ENCODE measurements around the gene ZBTB3. TPM values are rescaled to one million over a fixed set of nuclear protein-coding genes. Genes with fewer than 3 reads are reported as not detected.
A peak's percentile ranks its signal among the peaks of the same experiment; 100 is the strongest.

ZBTB3 gene
- total RNA-seq, 1 experiment from 2014 or later, result 82.3 TPM

- TF ChIP-seq ZNF281 (CRISPR knock-in tag; IDR thresholded peaks at IDR 0.05), result peak; percentile 63; the same call in 1 of the 2 replicates
- TF ChIP-seq IRF1 (CRISPR knock-in tag; IDR thresholded peaks at IDR 0.05), result peak; percentile 56
- TF ChIP-seq ZNF396 (CRISPR knock-in tag; IDR thresholded peaks at IDR 0.05; ENCODE audit: borderline replicate concordance), result no peak
- no peak for TF ChIP-seq ZNF671 (CRISPR knock-in tag; IDR thresholded peaks at IDR 0.05)
- TF ChIP-seq, protein P1, sequence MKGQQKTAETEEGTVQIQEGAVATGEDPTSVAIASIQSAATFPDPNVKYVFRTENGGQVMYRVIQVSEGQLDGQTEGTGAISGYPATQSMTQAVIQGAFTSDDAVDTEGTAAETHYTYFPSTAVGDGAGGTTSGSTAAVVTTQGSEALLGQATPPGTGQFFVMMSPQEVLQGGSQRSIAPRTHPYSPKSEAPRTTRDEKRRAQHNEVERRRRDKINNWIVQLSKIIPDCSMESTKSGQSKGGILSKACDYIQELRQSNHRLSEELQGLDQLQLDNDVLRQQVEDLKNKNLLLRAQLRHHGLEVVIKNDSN (CRISPR knock-in tag; IDR thresholded peaks at IDR 0.05), result peak; percentile 56; the same call in 1 of the 2 replicates
- TF ChIP-seq ARID4B (CRISPR knock-in tag; IDR thresholded peaks at IDR 0.05; ENCODE audit: borderline replicate concordance), result peak; percentile 89; the same call in 1 of the 2 replicates
- no peak; the same call in 1 of the 2 replicates for TF ChIP-seq ERG (CRISPR knock-in tag; IDR thresholded peaks at IDR 0.05)
- TF ChIP-seq ZNF138 (CRISPR knock-in tag; conservative IDR thresholded peaks at IDR 0.05), result no peak
- no peak; the same call in 1 of the 2 replicates for TF ChIP-seq CREB1 (CRISPR knock-in tag; IDR thresholded peaks at IDR 0.05)
- 0 out of 2 replicates have a peak, but pooled peaks have one; percentile 30 for TF ChIP-seq ZNF317 (CRISPR knock-in tag; IDR thresholded peaks at IDR 0.05; ENCODE audit: borderline replicate concordance, low read depth)
- no peak for TF ChIP-seq JAZF1 (CRISPR knock-in tag; IDR thresholded peaks at IDR 0.05)
- no peak for TF ChIP-seq FOXJ3 (CRISPR knock-in tag; IDR thresholded peaks at IDR 0.05; ENCODE audit: borderline replicate concordance)
- TF ChIP-seq, protein P2, sequence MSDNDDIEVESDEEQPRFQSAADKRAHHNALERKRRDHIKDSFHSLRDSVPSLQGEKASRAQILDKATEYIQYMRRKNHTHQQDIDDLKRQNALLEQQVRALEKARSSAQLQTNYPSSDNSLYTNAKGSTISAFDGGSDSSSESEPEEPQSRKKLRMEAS (CRISPR knock-in tag; IDR thresholded peaks at IDR 0.05), result peak; percentile 86
- TF ChIP-seq TP53 (CRISPR knock-in tag; IDR thresholded peaks at IDR 0.05), result peak; percentile 60; the same call in 1 of the 2 replicates
- no peak for TF ChIP-seq NR3C1 (CRISPR knock-in tag; conservative IDR thresholded peaks at IDR 0.05; ENCODE audit: low read depth)
- TF ChIP-seq ZNF263 (CRISPR knock-in tag; IDR thresholded peaks at IDR 0.05; ENCODE audit: low read depth), result 0 out of 2 replicates have a peak, but pooled peaks have one; percentile 21
- TF ChIP-seq, protein P3, sequence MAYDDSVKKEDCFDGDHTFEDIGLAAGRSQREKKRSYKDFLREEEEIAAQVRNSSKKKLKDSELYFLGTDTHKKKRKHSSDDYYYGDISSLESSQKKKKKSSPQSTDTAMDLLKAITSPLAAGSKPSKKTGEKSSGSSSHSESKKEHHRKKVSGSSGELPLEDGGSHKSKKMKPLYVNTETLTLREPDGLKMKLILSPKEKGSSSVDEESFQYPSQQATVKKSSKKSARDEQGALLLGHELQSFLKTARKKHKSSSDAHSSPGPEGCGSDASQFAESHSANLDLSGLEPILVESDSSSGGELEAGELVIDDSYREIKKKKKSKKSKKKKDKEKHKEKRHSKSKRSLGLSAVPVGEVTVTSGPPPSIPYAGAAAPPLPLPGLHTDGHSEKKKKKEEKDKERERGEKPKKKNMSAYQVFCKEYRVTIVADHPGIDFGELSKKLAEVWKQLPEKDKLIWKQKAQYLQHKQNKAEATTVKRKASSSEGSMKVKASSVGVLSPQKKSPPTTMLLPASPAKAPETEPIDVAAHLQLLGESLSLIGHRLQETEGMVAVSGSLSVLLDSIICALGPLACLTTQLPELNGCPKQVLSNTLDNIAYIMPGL (CRISPR knock-in tag; IDR thresholded peaks at IDR 0.05), result peak; percentile 78; the same call in 1 of the 2 replicates
- TF ChIP-seq ESRRA (CRISPR knock-in tag; IDR thresholded peaks at IDR 0.05; ENCODE audit: borderline replicate concordance), result peak; percentile 84
- peak; percentile 92 for TF ChIP-seq SP1 (CRISPR knock-in tag; conservative IDR thresholded peaks at IDR 0.05)
- TF ChIP-seq SOX15 (CRISPR knock-in tag; IDR thresholded peaks at IDR 0.05), result no peak
- TF ChIP-seq NFE2L1 (CRISPR knock-in tag; IDR thresholded peaks at IDR 0.05), result no peak; the same call in 1 of the 2 replicates
- TF ChIP-seq NR2C2 (CRISPR knock-in tag; IDR thresholded peaks at IDR 0.05), result no peak; the same call in 1 of the 2 replicates
- TF ChIP-seq, protein P4, sequence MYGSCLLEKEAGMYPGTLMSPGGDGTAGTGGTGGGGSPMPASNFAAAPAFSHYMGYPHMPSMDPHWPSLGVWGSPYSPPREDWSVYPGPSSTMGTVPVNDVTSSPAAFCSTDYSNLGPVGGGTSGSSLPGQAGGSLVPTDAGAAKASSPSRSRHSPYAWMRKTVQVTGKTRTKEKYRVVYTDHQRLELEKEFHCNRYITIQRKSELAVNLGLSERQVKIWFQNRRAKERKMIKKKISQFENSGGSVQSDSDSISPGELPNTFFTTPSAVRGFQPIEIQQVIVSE (CRISPR knock-in tag; IDR thresholded peaks at IDR 0.05; ENCODE audit: borderline replicate concordance), result no peak
- TF ChIP-seq ATF3 (CRISPR knock-in tag; conservative IDR thresholded peaks at IDR 0.05), result no peak
- no peak for TF ChIP-seq HMGA2 (CRISPR knock-in tag; IDR thresholded peaks at IDR 0.05)
- 0 out of 2 replicates have a peak, but pooled peaks have one; percentile 48 for TF ChIP-seq SMAD3 (CRISPR knock-in tag; IDR thresholded peaks at IDR 0.05; ENCODE audit: borderline replicate concordance)
Observed at GRCh38 chr11:62791501-62792201, 37.7 kb upstream of the ZBTB3 start, which contains the start of gene TMEM223 (continued).

Data from WTC11 (cell line).